ENCODE data around the gene SCAMP4.

Gene SCAMP4

GRCh38 chr19:1875646-1876495 is 29.3 kb upstream of the SCAMP4 start (continued):
- TF ChIP-seq ZNF791 (tag by site-specific recombination; IDR thresholded peaks at IDR 0.05) (no peak), ZSCAN18 (tag by site-specific recombination; IDR thresholded peaks at IDR 0.05) (no peak), ZNF398 (tag by site-specific recombination; IDR thresholded peaks at IDR 0.05) (no peak), CTCF (tag by site-specific recombination; IDR thresholded peaks at IDR 0.05) (peak; percentile 88; the same call in 1 of the 2 replicates), ZSCAN5A (tag by site-specific recombination; IDR thresholded peaks at IDR 0.05) (peak; percentile 63), ZNF169 (tag by site-specific recombination; IDR thresholded peaks at IDR 0.05) (no peak), ZNF146 (tag by site-specific recombination; IDR thresholded peaks at IDR 0.05) (peak; percentile 34; the same call in 1 of the 2 replicates), ELK4 (IDR thresholded peaks at IDR 0.05; ENCODE audit: borderline replicate concordance, low read depth, low read length) (peak; percentile 79; the same call in 1 of the 2 replicates), KLF9 (tag by site-specific recombination; IDR thresholded peaks at IDR 0.05; ENCODE audit: low read depth) (0 out of 2 replicates have a peak, but pooled peaks have one; percentile 76), ZNF830 (tag by site-specific recombination; IDR thresholded peaks at IDR 0.05; ENCODE audit: low read depth) (no peak), ZBTB1 (tag by site-specific recombination; IDR thresholded peaks at IDR 0.05) (peak; percentile 56; the same call in 1 of the 2 replicates), GLI2 (tag by site-specific recombination; IDR thresholded peaks at IDR 0.05; ENCODE audit: borderline replicate concordance, low read depth) (no peak), ZFP41 (tag by site-specific recombination; IDR thresholded peaks at IDR 0.05; ENCODE audit: borderline replicate concordance) (no peak), SCRT1 (tag by site-specific recombination; IDR thresholded peaks at IDR 0.05; ENCODE audit: borderline replicate concordance) (no peak), MEIS1 (CRISPR knock-in tag; IDR thresholded peaks at IDR 0.05; ENCODE audit: borderline replicate concordance) (no peak), ZNF26 (tag by site-specific recombination; IDR thresholded peaks at IDR 0.05) (no peak), ZNF449 (tag by site-specific recombination; IDR thresholded peaks at IDR 0.05) (no peak), ZNF221 (tag by site-specific recombination; IDR thresholded peaks at IDR 0.05; ENCODE audit: borderline replicate concordance) (no peak), ZSCAN30 (tag by site-specific recombination; IDR thresholded peaks at IDR 0.05) (no peak), ZNF660 (tag by site-specific recombination; IDR thresholded peaks at IDR 0.05) (peak; percentile 33; the same call in 1 of the 2 replicates), ZNF768 (tag by site-specific recombination; IDR thresholded peaks at IDR 0.05) (no peak), KLF10 (tag by site-specific recombination; IDR thresholded peaks at IDR 0.05) (peak; percentile 43; the same call in 1 of the 2 replicates), KLF8 (tag by site-specific recombination; IDR thresholded peaks at IDR 0.05) (peak; percentile 79), ZNF596 (tag by site-specific recombination; IDR thresholded peaks at IDR 0.05) (no peak), SP3 (tag by site-specific recombination; IDR thresholded peaks at IDR 0.05) (peak; percentile 81), ZNF544 (tag by site-specific recombination; IDR thresholded peaks at IDR 0.05) (no peak), ZNF623 (tag by site-specific recombination; IDR thresholded peaks at IDR 0.05) (peak; percentile 100)

All from HEK293 (cell line).